Esophagus mucosa (tissue), 1 donor: ENCODE results near the gene RASL11B. TPM values are rescaled to one million over a fixed set of nuclear protein-coding genes. Genes with fewer than 3 reads are reported as not detected.

Source experiments
- total RNA-seq: library from RNA; stranded (reverse); gene quantifications from one replicate; pipeline ENCODE4 v1.2.4, GENCODE V29; 2023
- donor health status: DM: yes; HTN: yes; CAD: no.

Gene RASL11B
- total RNA-seq, 1 donor from 2014 or later, result 1.0 TPM

Other genes starting within 250 kb of the RASL11B start
- gene USP46, start 203.0 kb upstream of the RASL11B start, total RNA-seq, result 19.7 TPM
- gene ERVMER34-1, start 110.9 kb upstream of the RASL11B start, total RNA-seq, result 5.1 TPM